IMR-90 (cell line): ENCODE data around the gene EVL. TPM values are rescaled to one million over a fixed set of nuclear protein-coding genes. Genes with fewer than 3 reads are reported as not detected.

Experiments
- ATAC-seq: fragments of 200-7000 bp; cut with Tn5 transposase; 2 replicates; pipeline ENCODE4 v1.9.1; 2020; ENCODE audit warnings: low read depth, mild to moderate bottlenecking, moderate library complexity
- BruUV-seq: library from RNA; stranded (reverse); fragments of 400-500 nt; replicated peaks from 2 replicates; lab custom pipeline; 2021; lab: Mats Ljungman, UMichigan
- CTCF ChIA-PET: fragments of 300-600 bp; formaldehyde crosslinking; extraction: SDS; loops from one replicate; lab custom pipeline; 2021; ENCODE audit warnings: antibody characterized with exemption; lab: Yijun Ruan, JAX
- POLR2A ChIA-PET: fragments of 300-600 bp; sonication (Branson Sonifier 250); formaldehyde crosslinking; loops from one replicate; lab custom pipeline; 2022; ENCODE audit warnings: antibody characterized with exemption; ENCODE audit not compliant: unreplicated experiment; lab: Charles Lee
- DNase-seq: peaks from one replicate; pipeline ENCODE4 v3.0.0; 2013
- H2AFZ ChIP-seq: replicated peaks from 2 replicates; pipeline ENCODE3; 2013; ENCODE audit warnings: low read length, mild to moderate bottlenecking; ENCODE audit not compliant: poor library complexity
- H2AK5ac ChIP-seq: 2 replicates; pipeline ENCODE4 v1.6.1; 2013; ENCODE audit warnings: low read depth, low read length, inconsistent platforms
- H2AK9ac ChIP-seq: replicated peaks from 2 replicates; pipeline ENCODE3; 2013; ENCODE audit warnings: mild to moderate bottlenecking, low read depth, low read length, moderate library complexity; ENCODE audit not compliant: poor library complexity
- H2BK120ac ChIP-seq: 2 replicates; pipeline ENCODE4 v1.6.1; 2013; ENCODE audit warnings: low read depth, low read length, inconsistent platforms
- H2BK15ac ChIP-seq: 3 replicates; pipeline ENCODE4 v1.6.1; 2013; ENCODE audit warnings: low read depth, low read length, inconsistent platforms
- H2BK20ac ChIP-seq: 2 replicates; pipeline ENCODE4 v1.6.1; 2013; ENCODE audit warnings: low read depth, mild to moderate bottlenecking, inconsistent platforms, low read length, moderate library complexity
- H2BK5ac ChIP-seq: 2 replicates; pipeline ENCODE4 v1.6.1; 2013; ENCODE audit warnings: mild to moderate bottlenecking, low read depth, low read length, inconsistent platforms; ENCODE audit not compliant: poor library complexity, severe bottlenecking
- H3K14ac ChIP-seq: replicated peaks from 2 replicates; pipeline ENCODE4 v1.6.1; 2013; ENCODE audit warnings: low read depth, low read length, inconsistent platforms
- H3K18ac ChIP-seq: 2 replicates; pipeline ENCODE4 v1.6.1; 2013; ENCODE audit warnings: low read depth, low read length, control low read depth
- H3K23ac ChIP-seq: 2 replicates; pipeline ENCODE4 v1.6.1; 2013; ENCODE audit warnings: low read depth, low read length, inconsistent platforms
- H3K27ac ChIP-seq: 2 replicates; pipeline ENCODE4 v1.5.1; 2013; ENCODE audit warnings: mild to moderate bottlenecking, control low read depth, low read length; ENCODE audit not compliant: insufficient read depth
- H3K27me3 ChIP-seq: 2 replicates; pipeline ENCODE4 v1.6.1; 2013; ENCODE audit warnings: low read length; ENCODE audit not compliant: control insufficient read depth, insufficient read depth
- H3K36me3 ChIP-seq: 2 replicates; pipeline ENCODE4 v1.6.1; 2013; ENCODE audit warnings: low read length, mixed read lengths; ENCODE audit not compliant: control insufficient read depth, insufficient read depth
- H3K4ac ChIP-seq: 2 replicates; pipeline ENCODE4 v1.6.1; 2013; ENCODE audit warnings: low read depth, low read length, inconsistent platforms
- H3K4me1 ChIP-seq: 2 replicates; pipeline ENCODE4 v1.6.1; 2013; ENCODE audit warnings: low read length, mixed read lengths; ENCODE audit not compliant: control insufficient read depth, insufficient read depth
- H3K4me2 ChIP-seq: 2 replicates; pipeline ENCODE4 v1.6.1; 2013; ENCODE audit warnings: low read depth, mild to moderate bottlenecking, control low read depth, low read length, moderate library complexity
- H3K4me3 ChIP-seq: 2 replicates; pipeline ENCODE4 v1.5.1; 2013; ENCODE audit warnings: low read depth, mild to moderate bottlenecking, control low read depth, low read length, moderate library complexity; ENCODE audit not compliant: insufficient read depth
- H3K56ac ChIP-seq: 2 replicates; pipeline ENCODE4 v1.6.1; 2013; ENCODE audit warnings: low read length, inconsistent platforms; ENCODE audit not compliant: insufficient read depth; ENCODE audit errors: extremely low read depth
- H3K79me1 ChIP-seq, 2 experiments: 2 replicates each; pipeline ENCODE4 v1.6.1; 2013; ENCODE audit warnings: low read length in 2 of 2, inconsistent platforms in 1 of 2, low read depth in 1 of 2
- H3K9ac ChIP-seq: 2 replicates; pipeline ENCODE4 v1.6.1; 2013; ENCODE audit warnings: low read depth, low read length, control low read depth
- H3K9me1 ChIP-seq: 2 replicates; pipeline ENCODE4 v1.6.1; 2013; ENCODE audit warnings: low read length, inconsistent platforms; ENCODE audit not compliant: insufficient read depth
- H3K9me3 ChIP-seq: 2 replicates; pipeline ENCODE4 v1.6.1; 2013; ENCODE audit warnings: low read length; ENCODE audit not compliant: control insufficient read depth, insufficient read depth
- H4K20me1 ChIP-seq: 2 replicates; pipeline ENCODE4 v1.6.1; 2013; ENCODE audit warnings: low read length, inconsistent platforms; ENCODE audit not compliant: insufficient read depth
- H4K5ac ChIP-seq: 2 replicates; pipeline ENCODE4 v1.6.1; 2013; ENCODE audit warnings: mild to moderate bottlenecking, low read depth, low read length, control low read depth
- H4K8ac ChIP-seq, 2 experiments: 2 replicates each; pipeline ENCODE4 v1.6.1; 2013; ENCODE audit warnings: low read depth in 2 of 2, low read length in 2 of 2, control low read depth in 1 of 2, inconsistent platforms in 1 of 2
- H4K91ac ChIP-seq: 2 replicates; pipeline ENCODE4 v1.6.1; 2013; ENCODE audit warnings: low read depth, low read length, inconsistent platforms; ENCODE audit not compliant: insufficient read depth
- CHD1 ChIP-seq: IDR thresholded peaks from 2 replicates; pipeline ENCODE4 v1.6.1; 2012; ENCODE audit warnings: low read depth, low read length, improper control_type of control experiment
- SMC3 ChIP-seq: fragments of 150-350 bp; IDR thresholded peaks from 2 replicates; pipeline ENCODE4 v1.6.1; 2016; ENCODE audit warnings: low read depth, mild to moderate bottlenecking, antibody characterized with exemption, low read length, moderate library complexity
- WGBS, 2 experiments: methylation state at CpG; one replicate each; pipeline versions ENCODE4 v1.1.5 to v1.1.7; 2013; ENCODE audit warnings: missing lambda C conversion rate in 2 of 2; ENCODE audit not compliant: insufficient read length in 1 of 2; ENCODE audit errors: extremely low coverage in 2 of 2; 5-methylcytosine and 5-hydroxymethylcytosine counted together
- dilution Hi-C: fragments of 300-500 bp; cut with HindIII; formaldehyde crosslinking; loops from one replicate; pipeline ENCODE4 v1.14.3; 2018; ENCODE audit warnings: low sequenced_read_pairs; ENCODE audit not compliant: unreplicated experiment
- in situ Hi-C: fragments of 300-500 bp; cut with MboI; formaldehyde crosslinking; loops from 3 replicates; pipeline ENCODE4 v1.14.3; 2019; ENCODE audit warnings: low sequenced_read_pairs, inconsistent platforms, mixed read lengths
- intact Hi-C: fragments of 100-400 bp; cut with micrococcal nuclease; formaldehyde crosslinking; loops from 2 replicates; pipeline ENCODE4 v1.10.0; 2022
- polyA plus RNA-seq, 3 experiments: library from polyadenylated mRNA; depleted of rRNA; stranded (reverse); fragments of >200 nt; gene quantifications; 2 replicates each; pipeline ENCODE4 v1.2.3, GENCODE V29; 2012; ENCODE audit warnings: low replicate concordance in 1 of 3
- total RNA-seq: library from RNA; depleted of rRNA; stranded (reverse); fragments of >200 nt; gene quantifications from 2 replicates; pipeline ENCODE4 v1.2.3, GENCODE V29; 2012
- TF ChIP-seq, protein P1 (sequence below): fragments of 150-350 bp; IDR thresholded peaks from 2 replicates; pipeline ENCODE4 v1.6.1; 2016; ENCODE audit warnings: low read depth, mild to moderate bottlenecking, low read length, moderate library complexity, borderline replicate concordance
- TF ChIP-seq, protein P2 (sequence below): fragments of 150-350 bp; IDR thresholded peaks from 2 replicates; pipeline ENCODE4 v1.6.1; 2017; ENCODE audit warnings: mild to moderate bottlenecking, antibody characterized with exemption, low read length, low read depth

The EVL gene
- total and polyA plus RNA-seq, 2 of the 4 experiments (the other 2 are of a cell fraction) = 7.2 to 36.5 TPM

DNA sequence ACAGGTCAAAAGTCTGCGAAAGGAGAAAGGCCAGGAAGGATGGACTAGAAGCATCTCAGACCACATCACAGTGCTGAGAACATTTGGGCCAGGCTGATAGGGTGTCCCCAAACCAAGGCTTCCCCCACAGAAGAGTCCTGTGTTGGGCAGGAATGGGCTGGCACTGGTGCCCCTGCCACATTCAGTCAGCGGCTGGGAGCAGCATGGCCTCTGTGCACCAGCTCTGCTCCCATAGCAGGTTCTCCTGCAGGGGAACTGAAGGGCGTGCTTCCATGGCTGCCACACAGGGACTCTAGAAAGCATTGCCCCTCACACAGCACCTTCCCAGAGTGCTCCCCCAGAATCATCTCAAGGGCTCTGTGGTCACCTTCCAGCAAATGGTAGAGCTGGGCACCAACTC, 17.5 kb downstream of the EVL start:
- Histone ChIP-seq H3K27me3 (no peaks in the 10 kb centered on the region), H2BK15ac (no peak overlapping the region), H3K4me3 (no peak overlapping the region), H3K4ac (no peak overlapping the region), H2BK5ac (no peak overlapping the region), H4K5ac (no peak overlapping the region), H2AK9ac (no peak overlapping the region), H3K9me1 (0 out of 2 replicates have a peak, but pooled peaks cover 3% of the 10 kb centered on the region), H3K56ac (no peak overlapping the region), H2BK120ac (no peak overlapping the region), H2AK5ac (no peak overlapping the region), H4K8ac (no peak overlapping the region), H3K4me1 (peaks cover 5% of the 10 kb centered on the region; the same call in 1 of the 2 replicates), H3K4me2 (no peak overlapping the region), H3K23ac (no peak overlapping the region), H3K36me3 (peaks cover 4% of the 10 kb centered on the region; the same call in 1 of the 2 replicates), H2BK20ac (no peak overlapping the region), H2AFZ (no peak overlapping the region), H3K9ac (no peak overlapping the region), H4K20me1 (peaks cover 3% of the 10 kb centered on the region), H3K18ac (no peak overlapping the region), H3K27ac (no peak overlapping the region), H3K79me1 (peaks cover 9 to 15% of the 10 kb centered on the region in 2 experiments; a peak in 2 of 4 replicates), H3K9me3 (no peaks in the 10 kb centered on the region), H3K14ac (no peak overlapping the region), H4K91ac (no peak overlapping the region)
- ChIA-PET CTCF (no interaction called here), POLR2A (no interaction called here)
- TF ChIP-seq, protein P1, sequence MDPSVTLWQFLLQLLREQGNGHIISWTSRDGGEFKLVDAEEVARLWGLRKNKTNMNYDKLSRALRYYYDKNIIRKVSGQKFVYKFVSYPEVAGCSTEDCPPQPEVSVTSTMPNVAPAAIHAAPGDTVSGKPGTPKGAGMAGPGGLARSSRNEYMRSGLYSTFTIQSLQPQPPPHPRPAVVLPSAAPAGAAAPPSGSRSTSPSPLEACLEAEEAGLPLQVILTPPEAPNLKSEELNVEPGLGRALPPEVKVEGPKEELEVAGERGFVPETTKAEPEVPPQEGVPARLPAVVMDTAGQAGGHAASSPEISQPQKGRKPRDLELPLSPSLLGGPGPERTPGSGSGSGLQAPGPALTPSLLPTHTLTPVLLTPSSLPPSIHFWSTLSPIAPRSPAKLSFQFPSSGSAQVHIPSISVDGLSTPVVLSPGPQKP = no peak
- TF ChIP-seq CHD1 (no peak), SMC3 (no peak)
- TF ChIP-seq, protein P2, sequence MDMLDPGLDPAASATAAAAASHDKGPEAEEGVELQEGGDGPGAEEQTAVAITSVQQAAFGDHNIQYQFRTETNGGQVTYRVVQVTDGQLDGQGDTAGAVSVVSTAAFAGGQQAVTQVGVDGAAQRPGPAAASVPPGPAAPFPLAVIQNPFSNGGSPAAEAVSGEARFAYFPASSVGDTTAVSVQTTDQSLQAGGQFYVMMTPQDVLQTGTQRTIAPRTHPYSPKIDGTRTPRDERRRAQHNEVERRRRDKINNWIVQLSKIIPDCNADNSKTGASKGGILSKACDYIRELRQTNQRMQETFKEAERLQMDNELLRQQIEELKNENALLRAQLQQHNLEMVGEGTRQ = no peak
- DNase-seq (no peak), ATAC-seq (no peak)
- intact Hi-C loops (no loop called here), dilution Hi-C loops (no loop called here), in situ Hi-C loops (no loop called here)
- BruUV-seq = no TSS peak
- 93% methylated on average over 2 of the region's 3 CpGs; no CpG with 5 or more reads in 1 of the 2 experiments for WGBS, 2 experiments
